GM12878 (cell line): ENCODE data around the gene BSPRY. TPM values are rescaled to one million over a fixed set of nuclear protein-coding genes. Genes with fewer than 3 reads are reported as not detected.
A peak's percentile ranks its signal among the peaks of the same experiment; 100 is the strongest.

Experiments
- ATAC-seq: fragments of 200-7000 bp; cut with Tn5 transposase; 3 replicates; pipeline ENCODE4 v1.9.1; 2020; ENCODE audit warnings: mild to moderate bottlenecking, moderate library complexity
- BruUV-seq: library from RNA; stranded (reverse); fragments of 400-500 nt; replicated peaks from 2 replicates; lab custom pipeline; 2021; lab: Mats Ljungman, UMichigan
- CTCF ChIA-PET: fragments of 300-600 bp; sonication (Branson Sonifier 250); formaldehyde crosslinking; extraction: SDS; loops from one replicate; lab custom pipeline; 2021; ENCODE audit warnings: inconsistent platforms; lab: Yijun Ruan, JAX
- POLR2A ChIA-PET: fragments of 350-600 bp; formaldehyde crosslinking; extraction: SDS; loops from one replicate; lab custom pipeline; 2021; ENCODE audit warnings: inconsistent platforms; lab: Charles Lee
- RAD21 ChIA-PET: fragments of 300-600 bp; sonication (Branson Sonifier 250); formaldehyde crosslinking; loops from one replicate; lab custom pipeline; 2023; ENCODE audit warnings: antibody characterized with exemption; ENCODE audit not compliant: unreplicated experiment; lab: Charles Lee
- SMC1A ChIA-PET: fragments of 300-600 bp; sonication (Branson Sonifier 250); formaldehyde crosslinking; loops from one replicate; lab custom pipeline; 2023; ENCODE audit not compliant: unreplicated experiment, uncharacterized antibody; lab: Charles Lee
- DNase-seq: peaks from one replicate; pipeline ENCODE4 v3.0.0-alpha.2; 2011; ENCODE audit warnings: low read depth, low spot score
- FAIRE-seq: peaks from 3 replicates; lab custom pipeline; 2011; peaks lifted over from hg19 to GRCh38; lab: Jason Lieb, UNC
- H2AFZ ChIP-seq: 2 replicates; pipeline ENCODE4 v1.6.0; 2011; ENCODE audit warnings: low read depth, low read length, control low read depth; ENCODE audit not compliant: control insufficient read depth
- H3K27ac ChIP-seq: 2 replicates; pipeline ENCODE4 v1.5.1; 2011; ENCODE audit warnings: control low read depth; ENCODE audit not compliant: control insufficient read depth, insufficient read depth
- H3K27me3 ChIP-seq, 2 experiments: replicated peaks in 1 of 2; 2 replicates each; pipeline versions ENCODE4 v1.6.0 to v1.6.1; 2011; ENCODE audit warnings: low read length in 1 of 2; ENCODE audit not compliant: control insufficient read depth in 2 of 2, insufficient read depth in 2 of 2
- H3K36me3 ChIP-seq, 2 experiments: 2 replicates each; pipeline ENCODE4 v1.5.1; 2011; ENCODE audit warnings: low read length in 1 of 2; ENCODE audit not compliant: control insufficient read depth in 2 of 2, insufficient read depth in 2 of 2
- H3K4me1 ChIP-seq: 2 replicates; pipeline ENCODE4 v1.6.1; 2011; ENCODE audit warnings: mild to moderate bottlenecking, low read length, moderate library complexity, mixed read lengths; ENCODE audit not compliant: control insufficient read depth, insufficient read depth
- H3K4me2 ChIP-seq: 2 replicates; pipeline ENCODE4 v1.6.0; 2011; ENCODE audit warnings: control low read depth; ENCODE audit not compliant: control insufficient read depth, insufficient read depth
- H3K4me3 ChIP-seq: fragments of 200-600 bp; sonication (generic); 2 replicates; pipeline ENCODE4 v1.5.1; 2016
- H3K79me2 ChIP-seq: 2 replicates; pipeline ENCODE4 v1.6.0; 2011; ENCODE audit warnings: low read length; ENCODE audit not compliant: control insufficient read depth, insufficient read depth
- H3K9ac ChIP-seq: 2 replicates; pipeline ENCODE4 v1.8.0; 2011; ENCODE audit warnings: low read length, control low read depth, mixed read lengths; ENCODE audit not compliant: control insufficient read depth, insufficient read depth
- H3K9me3 ChIP-seq: replicated peaks from 3 replicates; pipeline ENCODE4 v1.5.1; 2011; ENCODE audit warnings: mild to moderate bottlenecking, low read length; ENCODE audit not compliant: control insufficient read depth, insufficient read depth
- H4K20me1 ChIP-seq: 2 replicates; pipeline ENCODE4 v1.6.0; 2011; ENCODE audit not compliant: control insufficient read depth, insufficient read depth
- ATF3 ChIP-seq: IDR thresholded peaks from 2 replicates; pipeline ENCODE4 v1.6.1; 2011; ENCODE audit warnings: low read depth, mild to moderate bottlenecking, low read length, moderate library complexity, borderline replicate concordance; ENCODE audit errors: extremely low read depth
- CHD1 ChIP-seq: IDR thresholded peaks from 2 replicates; pipeline ENCODE4 v1.6.1; 2012; ENCODE audit warnings: low read depth, low read length, improper control_type of control experiment
- CHD4 ChIP-seq: fragments of 200-600 bp; sonication (generic); IDR thresholded peaks from 2 replicates; pipeline ENCODE4 v1.6.1; 2016; ENCODE audit warnings: mild to moderate bottlenecking
- CUX1 ChIP-seq: IDR thresholded peaks from 2 replicates; pipeline ENCODE4 v1.6.1; 2012; ENCODE audit warnings: improper control_type of control experiment, low read depth, low read length; ENCODE audit not compliant: insufficient replicate concordance
- EZH2 ChIP-seq: IDR thresholded peaks from 2 replicates; pipeline ENCODE4 v1.6.1; 2012; ENCODE audit warnings: low read depth, mild to moderate bottlenecking, control low read depth, inconsistent platforms, low read length, borderline replicate concordance; ENCODE audit not compliant: control insufficient read depth
- FOXK2 ChIP-seq: fragments of 450-650 bp; IDR thresholded peaks from 2 replicates; pipeline ENCODE4 v1.6.1; 2017; ENCODE audit warnings: mild to moderate bottlenecking, moderate library complexity
- IKZF1 ChIP-seq: fragments of 450-650 bp; conservative IDR thresholded peaks from 2 replicates; pipeline ENCODE4 v1.6.1; 2017; ENCODE audit warnings: antibody characterized with exemption, mild to moderate bottlenecking
- IRF3 ChIP-seq: fragments of 450-650 bp; IDR thresholded peaks from 2 replicates; pipeline ENCODE4 v1.6.1; 2014; ENCODE audit warnings: mild to moderate bottlenecking
- KAT2A ChIP-seq: conservative IDR thresholded peaks from 2 replicates; pipeline ENCODE4 v1.6.1; 2011; ENCODE audit warnings: low read depth, low read length; ENCODE audit not compliant: control insufficient read depth
- NFIC ChIP-seq: IDR thresholded peaks from 2 replicates; pipeline ENCODE4 v1.6.1; 2012; ENCODE audit warnings: low read depth, mild to moderate bottlenecking, inconsistent platforms, low read length, moderate library complexity
- RAD21 ChIP-seq: IDR thresholded peaks from 2 replicates; pipeline ENCODE4 v1.6.1; 2011; ENCODE audit warnings: mild to moderate bottlenecking, low read depth, low read length, moderate library complexity; ENCODE audit not compliant: insufficient read depth
- RELA ChIP-seq: fragments of 450-650 bp; IDR thresholded peaks from 2 replicates; pipeline ENCODE4 v1.8.0; 2014; ENCODE audit warnings: borderline replicate concordance; ENCODE audit not compliant: partially characterized antibody
- RUNX3 ChIP-seq: IDR thresholded peaks from 2 replicates; pipeline ENCODE4 v1.6.1; 2012; ENCODE audit warnings: low read length, inconsistent platforms
- TBL1XR1 ChIP-seq: IDR thresholded peaks from 2 replicates; pipeline ENCODE4 v1.6.1; 2012; ENCODE audit warnings: low read depth, low read length, improper control_type of control experiment
- USF2 ChIP-seq: IDR thresholded peaks from 2 replicates; pipeline ENCODE4 v1.6.1; 2011; ENCODE audit warnings: low read depth, low read length, improper control_type of control experiment, borderline replicate concordance
- ZNF217 ChIP-seq: fragments of 450-650 bp; IDR thresholded peaks from 2 replicates; pipeline ENCODE4 v1.6.1; 2017; ENCODE audit warnings: antibody characterized with exemption, mild to moderate bottlenecking
- ZNF274 ChIP-seq: IDR thresholded peaks from one replicate; pipeline ENCODE4 v1.8.0; 2011; ENCODE audit not compliant: insufficient read length, insufficient read depth
- WGBS: methylation state at CpG from one replicate; pipeline ENCODE4 v1.1.6; 2016; ENCODE audit warnings: low lambda C conversion rate; ENCODE audit not compliant: insufficient replicate concordance, insufficient coverage; ENCODE audit errors: missing lambda C conversion rate; 5-methylcytosine and 5-hydroxymethylcytosine counted together
- in situ Hi-C: fragments of 300-500 bp; cut with MboI; formaldehyde crosslinking; loops from 9 replicates; pipeline ENCODE4 v1.14.3; 2018; ENCODE audit warnings: mixed read lengths
- intact Hi-C: fragments of 100-400 bp; cut with micrococcal nuclease; formaldehyde crosslinking; loops from one replicate; pipeline ENCODE4 v1.14.2; 2022; ENCODE audit not compliant: unreplicated experiment
- polyA plus RNA-seq, 11 experiments: library from polyadenylated mRNA; depleted of rRNA in 4 of 11; unstranded in 6 of 11; stranded (reverse) in 5 of 11; fragments of >200 nt; fragmentation: Nextera tagmentation in 4 of 11; fragmentation: Illumina TruSeq in 1 of 11; extraction: Ambion mirVana in 4 of 11; extraction: Trizol in 1 of 11; gene quantifications; 1 replicate in 1 of 11; 2 replicates in 10 of 11; pipeline versions ENCODE4 v1.2.1 to v1.2.3, GENCODE V29; 2011 to 2016; ENCODE audit warnings: inconsistent platforms in 2 of 11, missing spikeins in 2 of 11, low read depth in 1 of 11
- total RNA-seq, 4 experiments: library from RNA; depleted of rRNA in 3 of 4; stranded (reverse); fragments of >200 nt in 3 of 4; fragmentation: Illumina TruSeq in 1 of 4; extraction: Trizol in 1 of 4; gene quantifications; 2 replicates each; pipeline versions ENCODE4 v1.2.1 to v1.2.3, GENCODE V29; 2013 to 2021

BSPRY gene
- total and polyA plus RNA-seq, 10 of the 15 experiments (the other 5 are each of a cell fraction or from before 2014, with no cell fraction given), result 0.45 to 6.3 (median 4.1) TPM

GRCh38 chr9:113409481-113409880 lies 60.1 kb downstream of the BSPRY start:
- no peak overlapping the region for H2AFZ ChIP-seq
- H3K27me3 ChIP-seq, result no peaks in the 10 kb centered on the region
- CTCF ChIA-PET, result interaction anchor here (0.6 to 5.3 kb wide), 15 partner anchors 9 to 309 kb away, joined by 3 to 72 read pairs (median 4); partner anchors contain the start of genes ALAD, CDC26, PRPF4 and WDR31
- ATAC-seq (no peak), FAIRE-seq (no peak), DNase-seq (no peak)
- H3K4me2 ChIP-seq, result peak overlapping the region; percentile 81
- H3K27ac ChIP-seq, result peak overlapping the region; percentile 98
- BruUV-seq, result no TSS peak
- H3K4me3 ChIP-seq, result peak overlapping the region; percentile 92
- 20% methylated on average over 10 of the region's 10 CpGs for WGBS
- POLR2A ChIA-PET, result interaction anchor here (0.6 to 2.6 kb wide), 12 partner anchors 8 to 193 kb away, joined by 3 to 18 read pairs (median 4); partner anchors contain the start of genes ALAD, CDC26 and PRPF4
- in situ Hi-C loops, result loop anchor here (5.0 kb wide), 1 partner anchor 137 kb away; no protein-coding TSS in a partner anchor
- SMC1A ChIA-PET, result interaction anchor here (0.9 to 1.4 kb wide), 8 partner anchors 11 to 137 kb away, joined by 3 to 10 read pairs (median 4); partner anchors contain the start of genes CDC26 and PRPF4
- H3K79me2 ChIP-seq, result peaks cover 19% of the 10 kb centered on the region
- H3K9ac ChIP-seq, result peak overlapping the region; percentile 93
- peaks cover 16% of the 10 kb centered on the region; the same call in 1 of the 2 replicates for H3K4me1 ChIP-seq
- RAD21 ChIA-PET, result interaction anchor here (0.6 to 2.5 kb wide), 18 partner anchors 9 to 248 kb away, joined by 3 to 16 read pairs (median 5); partner anchors contain the start of genes ALAD, CDC26 and PRPF4
- H3K36me3 ChIP-seq, result peaks cover 0 to 10% of the 10 kb centered on the region in 2 experiments; a peak in 1 of 4 replicates
- H3K9me3 ChIP-seq, result no peaks in the 10 kb centered on the region
- intact Hi-C loops, result loop anchor here (10.0 kb wide), 2 partner anchors 195 to 1045 kb away; no protein-coding TSS in a partner anchor
- no peaks in the 10 kb centered on the region for H4K20me1 ChIP-seq
- TF ChIP-seq RUNX3 (no peak), CUX1 (no peak), FOXK2 (no peak), IRF3 (no peak), ZNF274 (no peak), IKZF1 (no peak), TBL1XR1 (no peak), RAD21 (no peak), KAT2A (no peak), ATF3 (no peak), ZNF217 (no peak), CHD4 (no peak), CHD1 (no peak), NFIC (no peak), EZH2 (no peak), RELA (no peak), USF2 (no peak)
